ENCODE results near the gene SLC17A8.

DNA sequence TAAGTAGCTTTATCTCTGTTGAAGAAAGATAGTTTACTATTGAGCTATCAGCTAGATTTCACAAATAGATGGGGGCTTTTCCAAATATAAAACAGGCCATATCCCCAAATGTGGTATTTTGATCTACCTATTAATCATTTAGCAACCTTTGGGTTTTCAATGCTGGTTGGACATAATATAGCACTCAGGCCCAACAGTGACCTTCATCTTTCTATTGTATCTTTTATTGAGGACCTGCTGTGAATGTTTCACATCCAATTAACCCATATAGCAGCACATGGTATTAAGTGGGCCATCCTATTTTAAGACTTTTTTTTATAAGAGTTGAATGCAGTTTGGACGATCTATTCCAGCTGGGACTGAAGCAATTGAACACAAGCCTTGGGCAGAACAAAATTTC, 106.8 kb downstream of the SLC17A8 start:
- TF ChIP-seq, protein P1, sequence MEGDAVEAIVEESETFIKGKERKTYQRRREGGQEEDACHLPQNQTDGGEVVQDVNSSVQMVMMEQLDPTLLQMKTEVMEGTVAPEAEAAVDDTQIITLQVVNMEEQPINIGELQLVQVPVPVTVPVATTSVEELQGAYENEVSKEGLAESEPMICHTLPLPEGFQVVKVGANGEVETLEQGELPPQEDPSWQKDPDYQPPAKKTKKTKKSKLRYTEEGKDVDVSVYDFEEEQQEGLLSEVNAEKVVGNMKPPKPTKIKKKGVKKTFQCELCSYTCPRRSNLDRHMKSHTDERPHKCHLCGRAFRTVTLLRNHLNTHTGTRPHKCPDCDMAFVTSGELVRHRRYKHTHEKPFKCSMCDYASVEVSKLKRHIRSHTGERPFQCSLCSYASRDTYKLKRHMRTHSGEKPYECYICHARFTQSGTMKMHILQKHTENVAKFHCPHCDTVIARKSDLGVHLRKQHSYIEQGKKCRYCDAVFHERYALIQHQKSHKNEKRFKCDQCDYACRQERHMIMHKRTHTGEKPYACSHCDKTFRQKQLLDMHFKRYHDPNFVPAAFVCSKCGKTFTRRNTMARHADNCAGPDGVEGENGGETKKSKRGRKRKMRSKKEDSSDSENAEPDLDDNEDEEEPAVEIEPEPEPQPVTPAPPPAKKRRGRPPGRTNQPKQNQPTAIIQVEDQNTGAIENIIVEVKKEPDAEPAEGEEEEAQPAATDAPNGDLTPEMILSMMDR (IDR thresholded peaks at IDR 0.05) = no peak
- no peak for TF ChIP-seq POLR2AphosphoS5 (IDR thresholded peaks at IDR 0.05; ENCODE audit: low read depth, low read length)
- TF ChIP-seq SIN3A (IDR thresholded peaks at IDR 0.05; ENCODE audit: borderline replicate concordance, insufficient read depth, low read depth, low read length) = no peak
- TF ChIP-seq TCF7L2 (IDR thresholded peaks at IDR 0.05; ENCODE audit: low read depth, low read length) = no peak
